SK-N-MC (cell line): Measurements from ENCODE around the gene RIPK3.

Source experiments
- EZH2 ChIP-seq: fragments of 200-600 bp; sonication (generic); IDR thresholded peaks from one replicate; pipeline ENCODE4 v1.6.1; 2017; ENCODE audit warnings: antibody characterized with exemption
- POLR2AphosphoS5 ChIP-seq: IDR thresholded peaks from 2 replicates; pipeline ENCODE4 v1.6.1; 2012; ENCODE audit warnings: mild to moderate bottlenecking, low read depth, low read length, borderline replicate concordance

DNA sequence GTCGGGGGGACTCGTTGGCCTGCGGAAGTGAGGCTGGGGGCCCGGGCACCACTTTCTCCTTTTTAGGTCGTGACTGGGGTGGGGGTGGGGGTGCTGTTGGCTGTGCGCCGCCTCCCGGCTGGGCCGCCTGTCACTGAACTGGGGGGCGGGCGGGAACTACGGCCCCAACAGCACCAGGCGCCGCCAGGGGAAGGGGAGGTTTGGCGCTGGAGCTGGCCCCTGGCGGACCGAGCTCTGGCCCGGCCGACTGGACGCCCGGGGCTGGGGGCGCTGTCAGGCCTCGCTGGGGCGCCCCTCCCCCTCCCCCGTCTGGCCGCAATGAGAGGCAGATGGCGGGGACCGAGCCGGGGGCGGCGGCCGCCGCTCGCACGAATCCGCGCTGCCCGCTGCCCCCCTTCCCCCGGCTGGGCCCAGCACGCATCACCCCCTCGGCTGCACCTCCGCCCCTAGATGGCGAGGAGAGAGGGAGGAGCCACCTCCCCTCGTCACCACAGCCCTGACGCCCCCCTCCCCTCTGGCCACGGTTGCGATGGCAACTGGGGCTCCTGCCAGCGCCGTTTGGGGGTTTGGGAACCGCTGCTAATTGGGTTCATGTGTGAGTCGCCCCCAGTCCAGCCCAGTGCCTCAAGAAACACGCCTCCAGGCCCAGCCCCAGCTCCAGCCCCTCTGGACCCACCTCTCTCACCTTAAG is 28.9 kb upstream of the RIPK3 start:
- TF ChIP-seq EZH2 (no peak), POLR2AphosphoS5 (peak; percentile 43)
